GM12878 (cell line): Measurements from ENCODE around the gene PXMP4. TPM values are rescaled to one million over a fixed set of nuclear protein-coding genes. Genes with fewer than 3 reads are reported as not detected.
A peak's percentile ranks its signal among the peaks of the same experiment; 100 is the strongest.

Experiments
- BACH1 ChIP-seq: fragments of 450-650 bp; IDR thresholded peaks from 2 replicates; pipeline ENCODE4 v1.6.1; 2017; ENCODE audit warnings: mild to moderate bottlenecking, borderline replicate concordance
- BCL3 ChIP-seq: IDR thresholded peaks from 2 replicates; pipeline ENCODE4 v1.6.1; 2011; ENCODE audit warnings: borderline replicate concordance, low read depth, mild to moderate bottlenecking, moderate library complexity, low read length; ENCODE audit not compliant: insufficient read depth, poor library complexity, severe bottlenecking
- BHLHE40 ChIP-seq, 2 experiments: fragments of 450-650 bp in 1 of 2; IDR thresholded peaks; 2 replicates each; pipeline ENCODE4 v1.6.1; 2011 to 2017; ENCODE audit warnings: low read depth in 2 of 2, borderline replicate concordance in 1 of 2, improper control_type of control experiment in 1 of 2, low read length in 1 of 2, mild to moderate bottlenecking in 1 of 2
- CBX3 ChIP-seq: fragments of 200-600 bp; sonication (generic); IDR thresholded peaks from 2 replicates; pipeline ENCODE4 v1.6.1; 2016; ENCODE audit warnings: low read depth, borderline replicate concordance
- E2F4 ChIP-seq: IDR thresholded peaks from 2 replicates; pipeline ENCODE4 v1.6.1; 2012; ENCODE audit warnings: low read depth, low read length, improper control_type of control experiment
- EGR1 ChIP-seq, 2 experiments: IDR thresholded peaks; 1 replicate in 1 of 2; 2 replicates in 1 of 2; pipeline ENCODE4 v1.6.1; 2011 to 2012; ENCODE audit warnings: low read depth in 2 of 2, low read length in 2 of 2, borderline replicate concordance in 1 of 2, mild to moderate bottlenecking in 1 of 2, moderate library complexity in 1 of 2
- IKZF1 ChIP-seq: fragments of 450-650 bp; conservative IDR thresholded peaks from 2 replicates; pipeline ENCODE4 v1.6.1; 2017; ENCODE audit warnings: antibody characterized with exemption, mild to moderate bottlenecking
- NR2C1 ChIP-seq: fragments of 450-650 bp; IDR thresholded peaks from 2 replicates; pipeline ENCODE4 v1.6.1; 2017; ENCODE audit warnings: antibody characterized with exemption, mild to moderate bottlenecking, moderate library complexity
- SMARCA5 ChIP-seq: fragments of 450-650 bp; IDR thresholded peaks from 2 replicates; pipeline ENCODE4 v1.6.1; 2017; ENCODE audit warnings: mild to moderate bottlenecking
- SRF ChIP-seq, 2 experiments: IDR thresholded peaks; 2 replicates each; pipeline ENCODE4 v1.6.1; 2011; ENCODE audit warnings: low read depth in 2 of 2, low read length in 2 of 2, mild to moderate bottlenecking in 1 of 2, moderate library complexity in 1 of 2
- TARDBP ChIP-seq: IDR thresholded peaks from 2 replicates; pipeline ENCODE4 v1.6.1; 2016; ENCODE audit warnings: borderline replicate concordance
- TCF3 ChIP-seq: IDR thresholded peaks from 2 replicates; pipeline ENCODE4 v1.6.1; 2012; ENCODE audit warnings: low read depth, mild to moderate bottlenecking, low read length, borderline replicate concordance; ENCODE audit not compliant: insufficient read depth
- ZBTB11 ChIP-seq: fragments of 450-650 bp; formaldehyde crosslinking; IDR thresholded peaks from 2 replicates; pipeline ENCODE4 v1.5.0; 2022; ENCODE audit warnings: mild to moderate bottlenecking, missing genetic modification characterization
- ZNF687 ChIP-seq: fragments of 450-650 bp; IDR thresholded peaks from 2 replicates; pipeline ENCODE4 v1.6.1; 2017; ENCODE audit warnings: mild to moderate bottlenecking, moderate library complexity
- polyA plus RNA-seq, 11 experiments: library from polyadenylated mRNA; depleted of rRNA in 4 of 11; unstranded in 6 of 11; stranded (reverse) in 5 of 11; fragments of >200 nt; fragmentation: Nextera tagmentation in 4 of 11; fragmentation: Illumina TruSeq in 1 of 11; extraction: Ambion mirVana in 4 of 11; extraction: Trizol in 1 of 11; gene quantifications; 1 replicate in 1 of 11; 2 replicates in 10 of 11; pipeline versions ENCODE4 v1.2.1 to v1.2.3, GENCODE V29; 2011 to 2016; ENCODE audit warnings: inconsistent platforms in 2 of 11, missing spikeins in 2 of 11, low read depth in 1 of 11
- total RNA-seq, 4 experiments: library from RNA; depleted of rRNA in 3 of 4; stranded (reverse); fragments of >200 nt in 3 of 4; fragmentation: Illumina TruSeq in 1 of 4; extraction: Trizol in 1 of 4; gene quantifications; 2 replicates each; pipeline versions ENCODE4 v1.2.1 to v1.2.3, GENCODE V29; 2013 to 2021

PXMP4 gene
- total and polyA plus RNA-seq, 10 of the 15 experiments (the other 5 are each of a cell fraction or from before 2014, with no cell fraction given) = 3.6 to 19.2 (median 8.6) TPM

GRCh38 chr20:33674294-33675135, 45.6 kb downstream of the PXMP4 start, which contains the start of gene NECAB3 (continued):
- TF ChIP-seq ZBTB11 (CRISPR knock-in tag) (no peak), BACH1 (peak; percentile 67), EGR1 (IDR thresholded peaks at IDR 0.05; ENCODE audit: borderline replicate concordance in 1 of 2, low read depth in 2 of 2, low read length in 2 of 2) (peak in 1 of 2 experiments; percentile 92; a peak in 2 of 3 replicates), IKZF1 (peak; percentile 47), SMARCA5 (peak; percentile 85; the same call in 1 of the 2 replicates), CBX3 (no peak), BHLHE40 (IDR thresholded peaks at IDR 0.05; ENCODE audit: borderline replicate concordance in 1 of 2, low read depth in 2 of 2, low read length in 1 of 2) (peak in 1 of 2 experiments; percentile 43; a peak in 1 of 4 replicates), TCF3 (no peak), NR2C1 (peak; percentile 14; the same call in 1 of the 2 replicates), SRF (IDR thresholded peaks at IDR 0.05; ENCODE audit: low read depth in 2 of 2, low read length in 2 of 2) (0 out of 4 replicates have a peak, but pooled peaks of 1 of the 2 experiments have one; percentile 35), ZNF687 (0 out of 2 replicates have a peak, but pooled peaks have one; percentile 53), BCL3 (peak; percentile 82), TARDBP (peak; percentile 27; the same call in 1 of the 2 replicates), E2F4 (no peak)
